Sigmoid colon (tissue), 7 donors: ENCODE results near the gene TEX35. TPM values are rescaled to one million over a fixed set of nuclear protein-coding genes. Genes with fewer than 3 reads are reported as not detected.

Experiments used
- DNase-seq: peaks from one replicate; pipeline ENCODE4 v3.0.0-alpha.2; 2019
- H3K27ac ChIP-seq, 4 donors: fragments of 200-600 bp; sonication (generic); one replicate each; pipeline ENCODE4 v1.5.1; 2016 to 2019; ENCODE audit warnings: mild to moderate bottlenecking in 1 of 4
- H3K27me3 ChIP-seq, 3 donors: fragments of 200-600 bp; sonication (generic); one replicate each; pipeline ENCODE4 v1.5.1; 2019; ENCODE audit warnings: mild to moderate bottlenecking in 1 of 3
- H3K36me3 ChIP-seq, 4 donors: fragments of 200-600 bp; sonication (generic); one replicate each; pipeline ENCODE4 v1.5.1; 2016 to 2019
- H3K4me1 ChIP-seq, 4 donors: fragments of 200-600 bp; sonication (generic); one replicate each; pipeline ENCODE4 v1.5.1; 2017 to 2019
- H3K4me3 ChIP-seq, 4 donors: fragments of 200-600 bp; sonication (generic); one replicate each; pipeline ENCODE4 v1.5.1; 2017 to 2019; ENCODE audit warnings: mild to moderate bottlenecking in 2 of 4, moderate library complexity in 1 of 4
- H3K9me3 ChIP-seq, 4 donors: fragments of 200-600 bp in 3 of 4; sonication (generic) in 3 of 4; one replicate each; pipeline versions ENCODE4 v1.5.1 to v1.6.1; 2013 to 2019
- CTCF ChIP-seq, 4 experiments: fragments of 450-650 bp in 3 of 4; fragments of 200-600 bp in 1 of 4; IDR thresholded peaks; one replicate each; pipeline ENCODE4 v1.5.1; 2016 to 2019; ENCODE audit warnings: antibody characterized with exemption in 4 of 4, mild to moderate bottlenecking in 3 of 4, moderate library complexity in 2 of 4
- EP300 ChIP-seq, 4 donors: sonication (generic); formaldehyde crosslinking; IDR thresholded peaks; one replicate each; pipeline ENCODE4 v1.6.1; 2017; ENCODE audit warnings: antibody characterized with exemption in 4 of 4
- POLR2A ChIP-seq, 2 donors: fragments of 450-650 bp; IDR thresholded peaks; one replicate each; pipeline ENCODE4 v1.6.1; 2016; ENCODE audit warnings: antibody characterized with exemption in 2 of 2, mild to moderate bottlenecking in 2 of 2, moderate library complexity in 2 of 2
- POLR2AphosphoS5 ChIP-seq, 4 donors: sonication (generic); formaldehyde crosslinking; IDR thresholded peaks; one replicate each; pipeline ENCODE4 v1.6.1; 2017; ENCODE audit warnings: antibody characterized with exemption in 4 of 4
- WGBS, 2 donors: extraction: QIAGEN DNeasy Blood & Tissue Kit; methylation state at CpG; one replicate each; pipeline ENCODE4 v1.1.7; 2013; 5-methylcytosine and 5-hydroxymethylcytosine counted together
- intact Hi-C: fragments of 100-400 bp; cut with DNase I; formaldehyde crosslinking; loops from one replicate; pipeline ENCODE4 v1.15.1; 2023
- polyA plus RNA-seq, 3 donors: library from polyadenylated mRNA; stranded (reverse); fragments of 200-250 nt; gene quantifications; one replicate each; pipeline ENCODE4 v1.2.3, GENCODE V29; 2013
- total RNA-seq, 4 donors: library from RNA; depleted of rRNA; stranded (reverse); fragments of >200 nt; gene quantifications; one replicate each; pipeline ENCODE4 v1.1.0, GENCODE V29; 2016
- donor health status: healthy with polysubstance abuse.
- donor health status: Bipolar disorder and iron deficiency.
- donor health status: healthy.

TEX35 gene
- total and polyA plus RNA-seq, 7 donors, result not detected

GRCh38 chr1:178491721-178492120, 21.2 kb upstream of the TEX35 start:
- no peaks in the 10 kb centered on the region for H3K9me3 ChIP-seq
- no peak overlapping the region for H3K27ac ChIP-seq
- H3K4me1 ChIP-seq, result peaks cover 0 to 5% (median 5%) of the 10 kb centered on the region in 4 donors
- TF ChIP-seq POLR2AphosphoS5 (IDR thresholded peaks at IDR 0.05), result no peak
- no peak for TF ChIP-seq POLR2A (IDR thresholded peaks at IDR 0.05)
- TF ChIP-seq EP300 (IDR thresholded peaks at IDR 0.05), result no peak
- TF ChIP-seq CTCF (IDR thresholded peaks at IDR 0.05), result no peak
- DNase-seq, result no peak
- H3K36me3 ChIP-seq, result no peaks in the 10 kb centered on the region
- no peak overlapping the region for H3K4me3 ChIP-seq
- 91 to 92% methylated on average over 4 of the region's 4 CpGs for WGBS, 2 donors
- H3K27me3 ChIP-seq, result peaks cover 0 to 12% (median 0%) of the 10 kb centered on the region in 3 donors
- intact Hi-C loops, result no loop called here

- H3K36me3 ChIP-seq, result no peaks in the 10 kb centered on the region
- H3K4me3 ChIP-seq, result no peak overlapping the region
- no peaks in the 10 kb centered on the region for H3K9me3 ChIP-seq
- H3K4me1 ChIP-seq, result no peaks in the 10 kb centered on the region
- intact Hi-C loops, result no loop called here
- no peak for DNase-seq
- H3K27ac ChIP-seq, result no peak overlapping the region
- peaks cover 0 to 6% (median 0%) of the 10 kb centered on the region in 3 donors for H3K27me3 ChIP-seq
- WGBS, 2 donors, result 90 to 91% methylated on average over 11 of the region's 11 CpGs
- TF ChIP-seq POLR2AphosphoS5 (IDR thresholded peaks at IDR 0.05), result no peak
- TF ChIP-seq CTCF (IDR thresholded peaks at IDR 0.05), result no peak
- no peak for TF ChIP-seq POLR2A (IDR thresholded peaks at IDR 0.05)
- no peak for TF ChIP-seq EP300 (IDR thresholded peaks at IDR 0.05)
These were observed 20.6 kb upstream of the TEX35 start for GRCh38 chr1:178492341-178492740.

- DNase-seq, result no peak
- no peak for TF ChIP-seq POLR2A (IDR thresholded peaks at IDR 0.05)
- TF ChIP-seq EP300 (IDR thresholded peaks at IDR 0.05), result no peak
- TF ChIP-seq POLR2AphosphoS5 (IDR thresholded peaks at IDR 0.05), result no peak
- no peak for TF ChIP-seq CTCF (IDR thresholded peaks at IDR 0.05)
- 93 to 94% methylated on average over 16 of the region's 16 CpGs for WGBS, 2 donors
These were observed 19.6 kb upstream of the TEX35 start for GRCh38 chr1:178493301-178493741.

GRCh38 chr1:178494569-178494971, 18.3 kb upstream of the TEX35 start:
- H3K4me1 ChIP-seq, result no peaks in the 10 kb centered on the region
- H3K9me3 ChIP-seq, result no peaks in the 10 kb centered on the region
- no peak for DNase-seq
- H3K4me3 ChIP-seq, result no peak overlapping the region
- H3K36me3 ChIP-seq, result no peaks in the 10 kb centered on the region
- no peak for TF ChIP-seq POLR2A (IDR thresholded peaks at IDR 0.05)
- no peak for TF ChIP-seq EP300 (IDR thresholded peaks at IDR 0.05)
- no peak for TF ChIP-seq POLR2AphosphoS5 (IDR thresholded peaks at IDR 0.05)
- no peak for TF ChIP-seq CTCF (IDR thresholded peaks at IDR 0.05)
- intact Hi-C loops, result no loop called here
- H3K27me3 ChIP-seq, result no peaks in the 10 kb centered on the region
- H3K27ac ChIP-seq, result no peak overlapping the region
- 95 to 97% methylated on average over 13 of the region's 13 CpGs for WGBS, 2 donors

More at GRCh38 chr1:178493301-178493741, 19.6 kb upstream of the TEX35 start:
- intact Hi-C loops, result no loop called here
- Histone ChIP-seq H3K4me1 (no peaks in the 10 kb centered on the region), H3K36me3 (no peaks in the 10 kb centered on the region), H3K4me3 (no peak overlapping the region), H3K9me3 (no peaks in the 10 kb centered on the region), H3K27me3 (no peaks in the 10 kb centered on the region), H3K27ac (no peak overlapping the region)

GRCh38 chr1:178495158-178495557, 17.8 kb upstream of the TEX35 start:
- H3K4me3 ChIP-seq, result no peak overlapping the region
- intact Hi-C loops, result no loop called here
- H3K9me3 ChIP-seq, result no peaks in the 10 kb centered on the region
- no peaks in the 10 kb centered on the region for H3K27me3 ChIP-seq
- WGBS, 2 donors, result 96 to 100% methylated on average over 1 of the region's 1 CpG
- TF ChIP-seq CTCF (IDR thresholded peaks at IDR 0.05), result no peak
- TF ChIP-seq POLR2A (IDR thresholded peaks at IDR 0.05), result no peak
- no peak for TF ChIP-seq EP300 (IDR thresholded peaks at IDR 0.05)
- TF ChIP-seq POLR2AphosphoS5 (IDR thresholded peaks at IDR 0.05), result no peak
- no peaks in the 10 kb centered on the region for H3K4me1 ChIP-seq
- no peak overlapping the region for H3K27ac ChIP-seq
- no peak for DNase-seq
- no peaks in the 10 kb centered on the region for H3K36me3 ChIP-seq
